T-cell (primary cell): ENCODE results near the gene TCF23. TPM values are rescaled to one million over a fixed set of nuclear protein-coding genes. Genes with fewer than 3 reads are reported as not detected.
A peak's percentile ranks its signal among the peaks of the same experiment; 100 is the strongest.

Source experiments
- ATAC-seq, 4 experiments: fragments of 200-7000 bp in 3 of 4; fragments of 150-1000 bp in 1 of 4; cut with Tn5 transposase; replicated peaks in 1 of 4; 1 replicate in 3 of 4; 2 replicates in 1 of 4; pipeline ENCODE4 v1.10.0; 2021; ENCODE audit warnings: moderate library complexity in 3 of 4, mild to moderate bottlenecking in 2 of 4, moderate number of reproducible peaks in 1 of 4
- CTCF ChIA-PET, 2 donors: fragments of 300-600 bp; sonication (Branson Sonifier 250); formaldehyde crosslinking; loops; one replicate each; lab custom pipeline; 2022; ENCODE audit warnings: antibody characterized with exemption in 2 of 2; lab: Charles Lee
- POLR2A ChIA-PET, 2 donors: fragments of 300-600 bp; sonication (Branson Sonifier 250); formaldehyde crosslinking; loops; one replicate each; lab custom pipeline; 2022; ENCODE audit warnings: antibody characterized with exemption in 2 of 2; lab: Charles Lee
- DNase-seq, 35 experiments: peaks; one replicate each; pipeline versions ENCODE4 v3.0.0 to v3.0.0-alpha.2; 2013 to 2023
- H3K27ac ChIP-seq: one replicate; pipeline ENCODE4 v1.5.1; 2013; ENCODE audit warnings: low read length
- H3K27me3 ChIP-seq, 2 experiments: replicated peaks in 1 of 2; 1 replicate in 1 of 2; 2 replicates in 1 of 2; pipeline versions ENCODE4 v1.6.1 to v1.7.0; 2013; ENCODE audit warnings: low read length in 1 of 2, mixed read lengths in 1 of 2; ENCODE audit not compliant: control insufficient read depth in 2 of 2, insufficient read depth in 2 of 2; ENCODE audit errors: extremely low read depth in 1 of 2
- H3K36me3 ChIP-seq, 2 donors: 1 replicate in 1 of 2; 2 replicates in 1 of 2; pipeline versions ENCODE4 v1.6.1 to v1.7.0; 2013; ENCODE audit warnings: low read length in 1 of 2; ENCODE audit not compliant: control insufficient read depth in 2 of 2, insufficient read depth in 1 of 2; ENCODE audit errors: extremely low read depth in 1 of 2
- H3K4me1 ChIP-seq, 2 experiments: 1 replicate in 1 of 2; 2 replicates in 1 of 2; pipeline versions ENCODE4 v1.6.1 to v1.7.0; 2013; ENCODE audit warnings: low read length in 2 of 2, mixed read lengths in 1 of 2; ENCODE audit not compliant: insufficient read depth in 2 of 2, control insufficient read depth in 1 of 2; ENCODE audit errors: extremely low read depth in 1 of 2
- H3K4me3 ChIP-seq, 2 donors: 1 replicate in 1 of 2; 2 replicates in 1 of 2; pipeline versions ENCODE4 v1.5.1 to v1.7.0; 2013; ENCODE audit warnings: mild to moderate bottlenecking in 2 of 2, low read length in 1 of 2, moderate library complexity in 1 of 2; ENCODE audit not compliant: control insufficient read depth in 1 of 2; ENCODE audit errors: extremely low read depth in 1 of 2
- H3K9me3 ChIP-seq: 2 replicates; pipeline ENCODE4 v1.7.0; 2013
- H3K27ac Mint-ChIP-seq, 2 donors: one replicate each; pipeline ENCODE4 v1.8.0; 2020 to 2021; ENCODE audit warnings: mild to moderate bottlenecking in 2 of 2, mixed read lengths in 2 of 2
- H3K27me3 Mint-ChIP-seq, 2 donors: one replicate each; pipeline ENCODE4 v1.8.0; 2021 to 2022; ENCODE audit warnings: mixed read lengths in 2 of 2
- H3K36me3 Mint-ChIP-seq: one replicate; pipeline ENCODE4 v1.8.0; 2021; ENCODE audit warnings: mixed read lengths
- H3K4me1 Mint-ChIP-seq, 3 donors: one replicate each; pipeline ENCODE4 v1.8.0; 2020 to 2022; ENCODE audit warnings: mixed read lengths in 3 of 3, mild to moderate bottlenecking in 1 of 3
- H3K4me3 Mint-ChIP-seq, 3 donors: one replicate each; pipeline ENCODE4 v1.8.0; 2020 to 2022; ENCODE audit warnings: mild to moderate bottlenecking in 3 of 3, mixed read lengths in 3 of 3, moderate library complexity in 3 of 3
- H3K9me3 Mint-ChIP-seq, 3 donors: one replicate each; pipeline ENCODE4 v1.8.0; 2020 to 2022; ENCODE audit warnings: mixed read lengths in 3 of 3
- WGBS: methylation state at CpG from one replicate; pipeline ENCODE4 v1.1.5; 2013; ENCODE audit warnings: missing lambda C conversion rate; ENCODE audit not compliant: insufficient coverage; 5-methylcytosine and 5-hydroxymethylcytosine counted together
- total RNA-seq, 35 experiments: library from RNA in 6 of 35; stranded (reverse) in 6 of 35; fragments of 120-200 nt in 1 of 35; gene quantifications; one replicate each; pipeline versions ENCODE4 v1.2.1 to v1.2.4 and lab custom pipeline; 2013 to 2026

The TCF23 gene
- not detected for total RNA-seq
- total RNA-seq (2013): not detected
- total RNA-seq (lab: John Stamatoyannopoulos, UW): 0 to 0.06 (median 0) reads per million in 29 experiments

GRCh38 chr2:27148801-27149439, at the start of gene TCF23:
TCF23 (plus strand) TSS chr2:27149004; CDS start chr2:27149134, 130 bp downstream.
- DNase-seq: no peak
- Histone ChIP-seq H3K9me3 (no peaks in the 10 kb centered on the region), H3K4me3 (no peak within 1 kb of the TSS), H3K4me1 (no peaks in the 10 kb centered on the region), H3K36me3 (no peaks in the 10 kb centered on the region), H3K27ac (no peak within 1 kb of the TSS), H3K27me3 (peaks cover 0 to 33% of the 10 kb centered on the region in 2 experiments)
- no peaks in the 10 kb centered on the region for H3K36me3 Mint-ChIP-seq
- CTCF ChIA-PET: no interaction called here
- no peaks in the 10 kb centered on the region for H3K4me1 Mint-ChIP-seq
- H3K27me3 Mint-ChIP-seq: peaks cover 4 to 12% of the 10 kb centered on the region in 2 donors
- peak within 1 kb of the TSS in 1 of 2 donors; percentile 39 for H3K27ac Mint-ChIP-seq
- no peaks in the 10 kb centered on the region for H3K9me3 Mint-ChIP-seq
- ATAC-seq: no peak
- POLR2A ChIA-PET: no interaction called here
- H3K4me3 Mint-ChIP-seq: no peak within 1 kb of the TSS
- WGBS: 79% methylated on average over 8 of the region's 12 CpGs

DNA sequence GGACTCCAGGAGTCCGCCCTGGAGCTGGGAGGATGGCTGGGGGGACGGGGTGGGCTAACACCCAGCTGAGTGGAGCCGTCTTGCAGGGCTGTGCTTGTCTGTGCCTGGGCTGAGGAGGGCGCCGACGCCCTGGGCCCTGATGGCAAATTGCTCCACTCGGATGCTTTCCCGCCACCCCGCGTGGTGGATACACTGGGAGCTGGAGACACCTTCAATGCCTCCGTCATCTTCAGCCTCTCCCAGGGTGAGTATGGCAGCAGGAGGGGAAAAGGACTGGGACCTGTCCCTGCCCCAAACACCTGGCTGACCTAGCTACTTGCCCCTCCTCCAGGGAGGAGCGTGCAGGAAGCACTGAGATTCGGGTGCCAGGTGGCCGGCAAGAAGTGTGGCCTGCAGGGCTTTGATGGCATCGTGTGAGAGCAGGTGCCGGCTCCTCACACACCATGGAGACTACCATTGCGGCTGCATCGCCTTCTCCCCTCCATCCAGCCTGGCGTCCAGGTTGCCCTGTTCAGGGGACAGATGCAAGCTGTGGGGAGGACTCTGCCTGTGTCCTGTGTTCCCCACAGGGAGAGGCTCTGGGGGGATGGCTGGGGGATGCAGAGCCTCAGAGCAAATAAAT, 49.4 kb upstream of the TCF23 start:
- Mint-ChIP-seq H3K4me1 (peaks cover 12 to 22% (median 15%) of the 10 kb centered on the region in 3 donors), H3K4me3 (no peak overlapping the region), H3K27me3 (peaks cover 0 to 3% of the 10 kb centered on the region in 2 donors), H3K9me3 (no peaks in the 10 kb centered on the region), H3K36me3 (no peaks in the 10 kb centered on the region), H3K27ac (no peak overlapping the region)
- Histone ChIP-seq H3K27ac (no peak overlapping the region), H3K4me3 (no peak overlapping the region), H3K27me3 (peaks cover 0 to 16% of the 10 kb centered on the region in 2 experiments), H3K36me3 (peaks cover 0 to 3% of the 10 kb centered on the region in 2 donors), H3K4me1 (peaks cover 2 to 9% of the 10 kb centered on the region in 2 experiments), H3K9me3 (no peaks in the 10 kb centered on the region)
- no peak for DNase-seq
- WGBS: 89% methylated on average over 14 of the region's 19 CpGs
- POLR2A ChIA-PET: no interaction called here
- ATAC-seq: no peak
- CTCF ChIA-PET: interaction anchor here (0.9 to 1.9 kb wide), 5 partner anchors 70 to 204 kb away, joined by 3 to 7 read pairs (median 3); no protein-coding TSS in a partner anchor

DNA sequence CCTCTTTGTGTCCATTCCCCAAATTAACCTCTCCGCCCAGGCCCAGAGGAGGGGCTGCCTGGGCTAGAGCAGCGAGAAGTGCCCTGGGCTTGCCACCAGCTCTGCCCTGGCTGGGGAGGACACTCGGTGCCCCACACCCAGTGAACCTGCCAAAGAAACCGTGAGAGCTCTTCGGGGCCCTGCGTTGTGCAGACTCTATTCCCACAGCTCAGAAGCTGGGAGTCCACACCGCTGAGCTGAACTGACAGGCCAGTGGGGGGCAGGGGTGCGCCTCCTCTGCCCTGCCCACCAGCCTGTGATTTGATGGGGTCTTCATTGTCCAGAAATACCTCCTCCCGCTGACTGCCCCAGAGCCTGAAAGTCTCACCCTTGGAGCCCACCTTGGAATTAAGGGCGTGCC, 48.8 kb upstream of the TCF23 start:
- POLR2A ChIA-PET: no interaction called here
- Mint-ChIP-seq H3K27me3 (peaks cover 1 to 6% of the 10 kb centered on the region in 2 donors), H3K9me3 (no peaks in the 10 kb centered on the region), H3K27ac (no peak overlapping the region), H3K4me3 (no peak overlapping the region), H3K4me1 (peaks cover 12 to 17% (median 15%) of the 10 kb centered on the region in 3 donors), H3K36me3 (no peaks in the 10 kb centered on the region)
- H3K9me3 ChIP-seq: no peaks in the 10 kb centered on the region
- DNase-seq (no peak), ATAC-seq (no peak)
- peaks cover 0 to 14% of the 10 kb centered on the region in 2 experiments for H3K27me3 ChIP-seq
- peaks cover 0 to 3% of the 10 kb centered on the region in 2 donors for H3K36me3 ChIP-seq
- peaks cover 2 to 9% of the 10 kb centered on the region in 2 experiments for H3K4me1 ChIP-seq
- H3K4me3 ChIP-seq: no peak overlapping the region
- CTCF ChIA-PET: interaction anchor here (0.5 to 1.2 kb wide), 5 partner anchors 70 to 204 kb away, joined by 3 to 4 read pairs (median 3); no protein-coding TSS in a partner anchor
- 93% methylated on average over 7 of the region's 10 CpGs for WGBS
- H3K27ac ChIP-seq: no peak overlapping the region

DNA sequence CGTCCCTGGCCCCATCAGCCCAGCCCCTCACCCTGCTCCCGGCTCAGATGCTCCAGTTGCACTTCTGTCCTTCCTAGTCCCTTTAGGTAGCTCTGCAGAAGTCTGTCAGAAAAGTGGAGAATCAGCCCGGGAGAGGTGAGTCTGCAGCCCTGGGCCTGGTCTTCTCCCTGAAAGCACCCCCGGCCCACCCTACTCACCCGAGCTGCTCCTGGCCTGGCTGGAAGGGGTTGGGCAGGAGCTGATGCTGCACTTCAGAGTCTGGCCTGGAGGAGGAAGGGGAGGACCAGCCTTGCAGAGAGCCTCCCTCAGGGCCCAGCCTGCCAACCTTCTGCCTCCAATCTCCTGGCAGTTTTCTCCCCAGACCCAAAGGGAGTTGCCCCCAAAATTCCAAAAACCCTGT, 46.5 kb upstream of the TCF23 start:
- no peaks in the 10 kb centered on the region for H3K4me1 Mint-ChIP-seq
- no peak overlapping the region for H3K4me3 ChIP-seq
- no peaks in the 10 kb centered on the region for H3K9me3 Mint-ChIP-seq
- H3K27me3 ChIP-seq: peaks cover 0 to 17% of the 10 kb centered on the region in 2 experiments
- no peak overlapping the region for H3K27ac Mint-ChIP-seq
- peaks cover 4 to 9% of the 10 kb centered on the region in 2 donors for H3K27me3 Mint-ChIP-seq
- WGBS: 95% methylated on average over 3 of the region's 5 CpGs
- DNase-seq: no peak
- H3K27ac ChIP-seq: no peak overlapping the region
- peaks cover 0 to 3% of the 10 kb centered on the region in 2 donors for H3K36me3 ChIP-seq
- no peak for ATAC-seq
- no peak overlapping the region for H3K4me3 Mint-ChIP-seq
- no peaks in the 10 kb centered on the region for H3K4me1 ChIP-seq
- H3K36me3 Mint-ChIP-seq: no peaks in the 10 kb centered on the region
- ChIA-PET POLR2A (no interaction called here), CTCF (interaction anchor here in 1 of 2 donors (0.5 to 1.0 kb wide), 2 partner anchors 177 to 199 kb away, joined by 3 to 4 read pairs; no protein-coding TSS in a partner anchor)
- no peaks in the 10 kb centered on the region for H3K9me3 ChIP-seq

DNA sequence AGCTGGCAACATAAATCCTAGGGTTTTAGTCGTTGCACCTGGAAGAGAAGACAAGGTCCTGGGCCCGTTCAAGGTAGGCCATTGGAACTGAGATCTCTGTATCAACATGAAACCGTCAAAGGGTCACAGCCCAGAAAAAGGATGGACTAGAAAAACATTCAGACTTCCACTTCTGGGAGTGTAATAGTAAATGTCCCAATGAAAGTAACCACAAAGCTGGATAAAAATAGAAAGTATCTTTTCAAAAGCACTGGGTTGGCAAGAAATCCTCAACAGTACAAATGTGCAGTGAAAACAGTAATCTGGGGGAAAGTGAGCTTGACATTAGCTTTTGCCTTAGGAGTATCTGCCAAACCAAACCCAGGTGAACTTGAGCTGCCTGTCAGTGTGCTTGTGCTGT, 42.8 kb upstream of the TCF23 start:
- WGBS: 40% methylated on average over 1 of the region's 3 CpGs
- POLR2A ChIA-PET: no interaction called here
- H3K36me3 ChIP-seq: no peaks in the 10 kb centered on the region
- Mint-ChIP-seq H3K4me1 (no peaks in the 10 kb centered on the region), H3K9me3 (no peaks in the 10 kb centered on the region), H3K27ac (no peak overlapping the region), H3K27me3 (peaks cover 4 to 9% of the 10 kb centered on the region in 2 donors), H3K36me3 (no peaks in the 10 kb centered on the region), H3K4me3 (no peak overlapping the region)
- H3K27ac ChIP-seq: no peak overlapping the region
- peaks cover 0 to 20% of the 10 kb centered on the region in 2 experiments for H3K27me3 ChIP-seq
- DNase-seq: no peak
- CTCF ChIA-PET: interaction anchor here (0.6 to 1.3 kb wide), 3 partner anchors 9 to 195 kb away, joined by 3 to 14 read pairs (median 4); no protein-coding TSS in a partner anchor
- no peak overlapping the region for H3K4me3 ChIP-seq
- ATAC-seq: no peak
- H3K4me1 ChIP-seq: no peaks in the 10 kb centered on the region
- H3K9me3 ChIP-seq: no peaks in the 10 kb centered on the region

- Histone ChIP-seq H3K27me3 (peaks cover 0 to 17% of the 10 kb centered on the region in 2 experiments), H3K27ac (no peak overlapping the region), H3K4me3 (no peak overlapping the region), H3K4me1 (no peaks in the 10 kb centered on the region), H3K9me3 (no peaks in the 10 kb centered on the region), H3K36me3 (no peaks in the 10 kb centered on the region)
- Mint-ChIP-seq H3K4me3 (no peak overlapping the region), H3K4me1 (no peaks in the 10 kb centered on the region), H3K27ac (no peak overlapping the region), H3K36me3 (no peaks in the 10 kb centered on the region), H3K27me3 (peaks cover 4 to 9% of the 10 kb centered on the region in 2 donors), H3K9me3 (no peaks in the 10 kb centered on the region)
- DNase-seq (no peak), ATAC-seq (no peak)
- POLR2A ChIA-PET: no interaction called here
- no CpG with 5 or more reads among the region's 2 CpGs for WGBS
- CTCF ChIA-PET: no interaction called here
These were observed 40.6 kb upstream of the TCF23 start for GRCh38 chr2:27108221-27108620.
